HepG2 (cell line): Measurements from ENCODE around the gene RNF14. TPM values are rescaled to one million over a fixed set of nuclear protein-coding genes. Genes with fewer than 3 reads are reported as not detected.

Source experiments
- BCL3 ChIP-seq: sonication (generic); formaldehyde crosslinking; IDR thresholded peaks from 2 replicates; pipeline ENCODE4 v1.5.1; 2020; ENCODE audit warnings: mild to moderate bottlenecking, missing genetic modification reagents, moderate library complexity
- GLI4 ChIP-seq: sonication (generic); formaldehyde crosslinking; IDR thresholded peaks from 2 replicates; pipeline ENCODE4 v1.5.1; 2020; ENCODE audit warnings: missing genetic modification reagents, mild to moderate bottlenecking, moderate library complexity, borderline replicate concordance
- SOX5 ChIP-seq: IDR thresholded peaks from 2 replicates; pipeline ENCODE4 v1.6.1; 2016; ENCODE audit warnings: borderline replicate concordance
- SP4 ChIP-seq: sonication (generic); formaldehyde crosslinking; IDR thresholded peaks from 2 replicates; pipeline ENCODE4 v1.8.1; 2023; ENCODE audit warnings: mild to moderate bottlenecking, missing genetic modification reagents
- TRAFD1 ChIP-seq: sonication (generic); formaldehyde crosslinking; IDR thresholded peaks from 2 replicates; pipeline ENCODE4 v1.5.1; 2020; ENCODE audit warnings: missing genetic modification reagents, mild to moderate bottlenecking, borderline replicate concordance
- ZNF703 ChIP-seq: sonication (generic); formaldehyde crosslinking; IDR thresholded peaks from 2 replicates; pipeline ENCODE4 v1.5.1; 2020; ENCODE audit warnings: missing genetic modification reagents, mild to moderate bottlenecking, moderate library complexity, borderline replicate concordance
- ZNF788 ChIP-seq: sonication (generic); formaldehyde crosslinking; IDR thresholded peaks from 2 replicates; pipeline ENCODE4 v1.5.0; 2020; ENCODE audit warnings: mild to moderate bottlenecking, missing genetic modification reagents, borderline replicate concordance
- polyA plus RNA-seq, 8 experiments: library from polyadenylated mRNA; depleted of rRNA in 3 of 8; stranded (reverse) in 7 of 8; unstranded in 1 of 8; fragments of >200 nt; fragmentation: Illumina TruSeq in 4 of 8; extraction: Trizol in 4 of 8; gene quantifications; 2 replicates each; pipeline versions ENCODE4 v1.2.1 to v1.2.3, GENCODE V29; 2011 to 2016; ENCODE audit warnings: low read depth in 4 of 8, missing spikeins in 1 of 8, mixed read lengths in 1 of 8; ENCODE audit not compliant: insufficient read depth in 1 of 8
- total RNA-seq, 5 experiments: library from RNA; depleted of rRNA; stranded (reverse); fragments of >200 nt; fragmentation: Illumina TruSeq; extraction: Trizol; gene quantifications; 2 replicates each; pipeline ENCODE4 v1.2.3, GENCODE V29; 2016; ENCODE audit warnings: low read depth in 1 of 5
- TF ChIP-seq, protein P1 (sequence below): IDR thresholded peaks from 2 replicates; pipeline ENCODE4 v1.6.1; 2016; ENCODE audit warnings: low read depth, missing genetic modification reagents, missing compliant biosample characterization
- TF ChIP-seq, protein P2 (sequence below): sonication (generic); formaldehyde crosslinking; IDR thresholded peaks from 2 replicates; pipeline ENCODE4 v1.4.0; 2020; ENCODE audit warnings: mild to moderate bottlenecking, missing genetic modification reagents, borderline replicate concordance
- TF ChIP-seq, protein P3 (sequence below): sonication (generic); formaldehyde crosslinking; IDR thresholded peaks from 2 replicates; pipeline ENCODE4 v1.4.0; 2020; ENCODE audit warnings: missing genetic modification reagents, borderline replicate concordance

RNF14 gene
- total and polyA plus RNA-seq, 2 of the 13 experiments (the other 11 are each of a cell fraction or from before 2014, with no cell fraction given) = 11.3 to 28.1 TPM

DNA sequence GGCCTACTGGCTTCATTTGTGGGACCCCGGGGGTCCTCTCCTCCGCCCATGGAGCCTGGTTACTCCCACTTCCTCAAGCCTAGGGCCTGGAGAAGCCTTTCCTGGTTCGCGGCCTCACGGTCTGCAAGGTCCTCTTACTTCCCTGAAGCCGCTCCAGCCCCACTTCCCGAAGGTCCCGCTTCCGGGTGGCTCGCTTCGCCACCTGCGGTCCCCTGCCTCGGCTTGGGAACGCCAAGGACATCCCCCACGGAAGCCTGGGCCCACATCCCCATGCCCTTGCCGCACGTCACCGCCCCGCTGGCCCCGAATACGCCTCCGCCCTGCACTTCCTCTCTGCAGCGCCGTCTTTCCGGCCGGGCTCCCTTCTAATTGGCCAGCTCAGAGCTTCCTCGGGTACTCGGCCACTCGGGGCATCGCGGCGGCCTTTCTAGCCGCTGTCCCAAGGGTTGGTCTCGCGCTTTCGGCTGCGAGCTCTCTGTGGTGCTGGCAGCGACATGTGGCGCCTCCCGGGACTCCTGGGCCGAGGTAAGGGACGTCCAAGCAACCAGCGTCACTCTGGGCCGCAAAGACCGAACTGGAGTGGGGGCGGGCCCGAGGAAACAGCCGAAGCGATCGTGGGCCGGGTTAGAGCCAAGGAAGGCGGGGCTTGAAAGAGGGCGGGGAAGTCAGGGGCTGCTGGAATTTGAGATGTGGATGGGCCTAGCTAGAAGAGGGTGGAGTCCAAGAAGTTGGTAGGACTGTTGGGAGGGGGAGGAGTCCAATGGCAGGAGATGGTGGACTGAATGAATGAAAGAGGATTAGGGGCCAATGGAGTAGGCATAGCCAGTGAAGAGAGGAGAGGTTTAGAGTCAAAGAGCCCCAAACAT is 45.2 kb upstream of the RNF14 start, which contains the start of gene DELE1 (continued):
- TF ChIP-seq, protein P1, sequence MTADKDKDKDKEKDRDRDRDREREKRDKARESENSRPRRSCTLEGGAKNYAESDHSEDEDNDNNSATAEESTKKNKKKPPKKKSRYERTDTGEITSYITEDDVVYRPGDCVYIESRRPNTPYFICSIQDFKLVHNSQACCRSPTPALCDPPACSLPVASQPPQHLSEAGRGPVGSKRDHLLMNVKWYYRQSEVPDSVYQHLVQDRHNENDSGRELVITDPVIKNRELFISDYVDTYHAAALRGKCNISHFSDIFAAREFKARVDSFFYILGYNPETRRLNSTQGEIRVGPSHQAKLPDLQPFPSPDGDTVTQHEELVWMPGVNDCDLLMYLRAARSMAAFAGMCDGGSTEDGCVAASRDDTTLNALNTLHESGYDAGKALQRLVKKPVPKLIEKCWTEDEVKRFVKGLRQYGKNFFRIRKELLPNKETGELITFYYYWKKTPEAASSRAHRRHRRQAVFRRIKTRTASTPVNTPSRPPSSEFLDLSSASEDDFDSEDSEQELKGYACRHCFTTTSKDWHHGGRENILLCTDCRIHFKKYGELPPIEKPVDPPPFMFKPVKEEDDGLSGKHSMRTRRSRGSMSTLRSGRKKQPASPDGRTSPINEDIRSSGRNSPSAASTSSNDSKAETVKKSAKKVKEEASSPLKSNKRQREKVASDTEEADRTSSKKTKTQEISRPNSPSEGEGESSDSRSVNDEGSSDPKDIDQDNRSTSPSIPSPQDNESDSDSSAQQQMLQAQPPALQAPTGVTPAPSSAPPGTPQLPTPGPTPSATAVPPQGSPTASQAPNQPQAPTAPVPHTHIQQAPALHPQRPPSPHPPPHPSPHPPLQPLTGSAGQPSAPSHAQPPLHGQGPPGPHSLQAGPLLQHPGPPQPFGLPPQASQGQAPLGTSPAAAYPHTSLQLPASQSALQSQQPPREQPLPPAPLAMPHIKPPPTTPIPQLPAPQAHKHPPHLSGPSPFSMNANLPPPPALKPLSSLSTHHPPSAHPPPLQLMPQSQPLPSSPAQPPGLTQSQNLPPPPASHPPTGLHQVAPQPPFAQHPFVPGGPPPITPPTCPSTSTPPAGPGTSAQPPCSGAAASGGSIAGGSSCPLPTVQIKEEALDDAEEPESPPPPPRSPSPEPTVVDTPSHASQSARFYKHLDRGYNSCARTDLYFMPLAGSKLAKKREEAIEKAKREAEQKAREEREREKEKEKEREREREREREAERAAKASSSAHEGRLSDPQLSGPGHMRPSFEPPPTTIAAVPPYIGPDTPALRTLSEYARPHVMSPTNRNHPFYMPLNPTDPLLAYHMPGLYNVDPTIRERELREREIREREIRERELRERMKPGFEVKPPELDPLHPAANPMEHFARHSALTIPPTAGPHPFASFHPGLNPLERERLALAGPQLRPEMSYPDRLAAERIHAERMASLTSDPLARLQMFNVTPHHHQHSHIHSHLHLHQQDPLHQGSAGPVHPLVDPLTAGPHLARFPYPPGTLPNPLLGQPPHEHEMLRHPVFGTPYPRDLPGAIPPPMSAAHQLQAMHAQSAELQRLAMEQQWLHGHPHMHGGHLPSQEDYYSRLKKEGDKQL (CRISPR knock-in tag) = no peak; the same call in 1 of the 2 replicates
- TF ChIP-seq ZNF703 = peak; percentile 51; the same call in 1 of the 2 replicates
- TF ChIP-seq SP4 (CRISPR knock-in tag) = peak; percentile 72
- TF ChIP-seq GLI4 = no peak
- TF ChIP-seq ZNF788 (CRISPR knock-in tag) = peak; percentile 51; the same call in 1 of the 2 replicates
- TF ChIP-seq BCL3 (CRISPR knock-in tag) = peak; percentile 90
- no peak; the same call in 1 of the 2 replicates for TF ChIP-seq SOX5 (CRISPR knock-in tag)
- TF ChIP-seq, protein P2, sequence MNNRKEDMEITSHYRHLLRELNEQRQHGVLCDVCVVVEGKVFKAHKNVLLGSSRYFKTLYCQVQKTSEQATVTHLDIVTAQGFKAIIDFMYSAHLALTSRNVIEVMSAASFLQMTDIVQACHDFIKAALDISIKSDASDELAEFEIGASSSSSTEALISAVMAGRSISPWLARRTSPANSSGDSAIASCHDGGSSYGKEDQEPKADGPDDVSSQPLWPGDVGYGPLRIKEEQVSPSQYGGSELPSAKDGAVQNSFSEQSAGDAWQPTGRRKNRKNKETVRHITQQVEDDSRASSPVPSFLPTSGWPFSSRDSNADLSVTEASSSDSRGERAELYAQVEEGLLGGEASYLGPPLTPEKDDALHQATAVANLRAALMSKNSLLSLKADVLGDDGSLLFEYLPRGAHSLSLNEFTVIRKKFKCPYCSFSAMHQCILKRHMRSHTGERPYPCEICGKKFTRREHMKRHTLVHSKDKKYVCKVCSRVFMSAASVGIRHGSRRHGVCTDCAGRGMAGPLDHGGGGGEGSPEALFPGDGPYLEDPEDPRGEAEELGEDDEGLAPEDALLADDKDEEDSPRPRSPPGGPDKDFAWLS (CRISPR knock-in tag) = 0 out of 2 replicates have a peak, but pooled peaks have one; percentile 80
- TF ChIP-seq TRAFD1 (CRISPR knock-in tag) = no peak; the same call in 1 of the 2 replicates
- TF ChIP-seq, protein P3, sequence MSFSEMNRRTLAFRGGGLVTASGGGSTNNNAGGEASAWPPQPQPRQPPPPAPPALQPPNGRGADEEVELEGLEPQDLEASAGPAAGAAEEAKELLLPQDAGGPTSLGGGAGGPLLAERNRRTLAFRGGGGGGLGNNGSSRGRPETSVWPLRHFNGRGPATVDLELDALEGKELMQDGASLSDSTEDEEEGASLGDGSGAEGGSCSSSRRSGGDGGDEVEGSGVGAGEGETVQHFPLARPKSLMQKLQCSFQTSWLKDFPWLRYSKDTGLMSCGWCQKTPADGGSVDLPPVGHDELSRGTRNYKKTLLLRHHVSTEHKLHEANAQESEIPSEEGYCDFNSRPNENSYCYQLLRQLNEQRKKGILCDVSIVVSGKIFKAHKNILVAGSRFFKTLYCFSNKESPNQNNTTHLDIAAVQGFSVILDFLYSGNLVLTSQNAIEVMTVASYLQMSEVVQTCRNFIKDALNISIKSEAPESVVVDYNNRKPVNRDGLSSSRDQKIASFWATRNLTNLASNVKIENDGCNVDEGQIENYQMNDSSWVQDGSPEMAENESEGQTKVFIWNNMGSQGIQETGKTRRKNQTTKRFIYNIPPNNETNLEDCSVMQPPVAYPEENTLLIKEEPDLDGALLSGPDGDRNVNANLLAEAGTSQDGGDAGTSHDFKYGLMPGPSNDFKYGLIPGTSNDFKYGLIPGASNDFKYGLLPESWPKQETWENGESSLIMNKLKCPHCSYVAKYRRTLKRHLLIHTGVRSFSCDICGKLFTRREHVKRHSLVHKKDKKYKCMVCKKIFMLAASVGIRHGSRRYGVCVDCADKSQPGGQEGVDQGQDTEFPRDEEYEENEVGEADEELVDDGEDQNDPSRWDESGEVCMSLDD (CRISPR knock-in tag) = no peak
